ENCODE measurements around the gene TCF3.

The TCF3 gene

GRCh38 chr19:1654178-1654792 lies 1.9 kb upstream of the TCF3 start:
- no peak for TF ChIP-seq JUND (IDR thresholded peaks at IDR 0.05; ENCODE audit: low read depth)
- in situ Hi-C loops (cut with HindIII; ENCODE audit: low pct_unique_long_range_greater_than_20kb, low sequenced_read_pairs): no loop called here
- no peak for DNase-seq (ENCODE audit: low read depth in 1 of 2, low spot score in 1 of 2)

GRCh38 chr19:1653300-1653628 lies 849 bp upstream of the TCF3 start:
- in situ Hi-C loops (cut with HindIII; ENCODE audit: low pct_unique_long_range_greater_than_20kb, low sequenced_read_pairs): no loop called here
- no peak for DNase-seq (ENCODE audit: low read depth in 1 of 2, low spot score in 1 of 2)
- TF ChIP-seq JUND (IDR thresholded peaks at IDR 0.05; ENCODE audit: low read depth): no peak

GRCh38 chr19:1651568-1652291 lies 685 bp downstream of the TCF3 start:
- no peak for TF ChIP-seq JUND (IDR thresholded peaks at IDR 0.05; ENCODE audit: low read depth)
- in situ Hi-C loops (cut with HindIII; ENCODE audit: low pct_unique_long_range_greater_than_20kb, low sequenced_read_pairs): no loop called here
- DNase-seq (ENCODE audit: low read depth in 1 of 2, low spot score in 1 of 2): peak; percentile 43 to 53

DNA sequence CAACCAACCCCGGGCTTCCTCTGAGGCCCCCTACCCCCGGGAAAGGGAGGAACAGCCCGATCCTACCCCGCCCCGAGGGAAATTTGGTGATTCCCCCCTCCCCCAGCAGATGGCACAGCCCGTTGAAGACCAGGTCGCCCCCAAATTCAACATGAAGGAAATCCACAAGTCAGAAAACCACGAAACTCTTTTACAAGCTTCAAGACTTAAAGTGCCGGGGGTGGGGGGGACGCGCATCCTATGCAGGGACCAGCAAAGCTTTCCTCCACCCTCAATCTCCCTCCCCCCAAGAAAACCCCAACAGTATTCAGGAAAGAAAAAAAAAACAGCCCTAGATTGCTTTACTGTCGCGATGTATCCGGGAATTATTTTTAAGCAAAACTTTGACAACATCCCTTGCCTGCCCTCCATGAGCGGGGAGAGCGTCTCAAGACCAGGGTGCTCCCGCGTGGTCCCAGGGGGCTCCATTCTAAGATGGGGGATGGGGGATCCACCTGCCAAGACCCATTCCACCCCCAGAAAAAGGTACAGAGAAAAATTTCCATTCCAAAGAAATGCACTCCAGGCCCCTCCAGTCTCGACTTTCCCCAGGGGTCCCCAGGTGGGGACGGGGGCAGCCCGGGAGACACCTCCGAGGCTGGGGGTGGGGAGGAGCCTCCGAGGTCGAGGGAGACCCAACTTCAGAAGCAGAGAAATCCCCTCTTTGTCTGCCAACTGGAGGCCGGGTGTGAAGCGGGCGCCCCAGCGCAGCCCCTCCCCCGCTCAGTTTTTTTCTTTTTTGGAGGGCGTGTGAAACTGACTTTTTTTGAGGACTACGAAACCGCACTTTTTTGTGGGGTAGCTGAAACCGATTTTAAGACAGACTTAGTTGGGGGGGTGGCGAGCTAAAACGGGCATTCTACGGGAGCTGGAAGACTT lies 1.5 kb downstream of the TCF3 start:
- DNase-seq (ENCODE audit: low read depth in 1 of 2, low spot score in 1 of 2): peak in 1 of 2 experiments; percentile 28
- TF ChIP-seq JUND (IDR thresholded peaks at IDR 0.05; ENCODE audit: low read depth): no peak
- in situ Hi-C loops (cut with HindIII; ENCODE audit: low pct_unique_long_range_greater_than_20kb, low sequenced_read_pairs): no loop called here

DNA sequence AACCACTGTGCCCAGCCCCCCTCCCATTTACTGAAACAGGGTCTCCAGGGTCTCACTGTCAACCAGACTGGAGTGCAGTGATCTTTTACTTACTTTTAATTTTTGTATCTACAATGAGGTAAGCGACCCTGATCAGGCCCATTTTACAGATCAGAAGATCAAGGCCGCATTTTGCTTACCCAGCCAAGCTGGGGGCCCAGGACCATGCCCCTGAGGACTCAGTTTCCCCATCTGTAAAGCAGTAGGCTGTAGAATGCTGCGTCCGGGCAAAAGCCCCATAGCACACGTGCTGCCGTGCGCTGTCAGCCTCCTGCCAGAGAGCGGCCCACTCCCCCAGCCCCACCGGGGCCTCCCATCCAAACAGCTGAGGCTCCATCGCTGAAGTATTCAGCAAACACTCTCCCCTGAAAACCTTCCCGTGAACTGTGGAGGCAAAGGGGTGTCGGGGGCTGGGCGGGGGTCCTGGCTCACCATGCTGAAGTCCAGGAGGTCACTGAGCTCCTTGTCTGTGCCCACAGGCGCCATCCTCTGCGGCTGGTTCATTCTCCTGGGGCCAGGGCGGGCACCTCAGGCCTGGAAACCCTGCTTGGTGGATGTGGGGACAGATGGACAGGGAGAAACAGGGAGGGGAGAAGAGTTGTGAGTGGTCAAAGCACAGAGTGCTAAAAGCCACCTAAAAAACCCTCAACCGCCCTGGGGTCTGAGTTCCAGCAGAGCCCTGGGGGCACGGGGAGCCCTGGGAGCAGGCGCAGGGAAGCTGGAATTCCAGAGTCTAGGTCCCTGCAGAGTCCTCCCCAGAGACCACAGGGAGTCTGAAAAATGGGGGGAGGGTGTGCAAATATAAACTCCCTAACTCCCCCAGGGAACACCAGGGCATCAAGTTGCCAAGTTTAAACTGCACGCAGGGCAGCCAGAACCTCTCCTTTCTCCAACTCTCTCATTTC lies 2.4 kb downstream of the TCF3 start:
- no peak for DNase-seq (ENCODE audit: low read depth in 1 of 2, low spot score in 1 of 2)
- TF ChIP-seq JUND (IDR thresholded peaks at IDR 0.05; ENCODE audit: low read depth): no peak
- in situ Hi-C loops (cut with HindIII; ENCODE audit: low pct_unique_long_range_greater_than_20kb, low sequenced_read_pairs): no loop called here

DNA sequence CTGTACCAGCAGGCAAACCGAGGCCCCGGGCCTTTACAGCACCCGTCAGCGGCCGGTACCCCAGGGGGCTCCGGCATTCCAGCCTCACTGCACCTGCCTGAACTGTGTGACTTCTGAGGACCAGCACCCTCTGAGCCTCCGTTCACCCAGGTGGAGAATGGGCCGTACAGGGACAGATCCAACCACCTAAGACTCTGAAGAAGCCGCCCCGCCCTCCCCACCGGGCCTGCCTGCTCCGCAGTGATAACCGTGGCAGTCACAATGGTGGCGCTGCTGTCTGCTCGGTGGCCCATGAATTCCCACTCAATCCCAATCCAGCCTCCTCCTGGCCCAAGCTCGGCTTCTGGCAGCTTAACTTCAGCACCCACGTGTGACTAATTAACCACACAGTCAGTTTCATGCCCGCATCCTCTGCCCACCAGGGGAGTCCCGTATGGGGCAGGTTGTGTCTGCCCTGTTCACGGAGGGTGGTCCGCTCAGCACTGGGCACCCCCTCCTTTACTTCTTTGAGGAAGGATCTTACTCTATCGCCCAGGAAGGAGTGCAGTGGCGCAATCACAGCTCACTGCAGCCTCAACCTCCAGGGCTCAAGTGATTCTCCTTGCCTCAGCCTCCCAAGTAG lies 3.4 kb downstream of the TCF3 start:
- in situ Hi-C loops (cut with HindIII; ENCODE audit: low pct_unique_long_range_greater_than_20kb, low sequenced_read_pairs): no loop called here
- no peak for DNase-seq (ENCODE audit: low read depth in 1 of 2, low spot score in 1 of 2)
- no peak for TF ChIP-seq JUND (IDR thresholded peaks at IDR 0.05; ENCODE audit: low read depth)

GRCh38 chr19:1648459-1648849 lies 4.0 kb downstream of the TCF3 start:
- DNase-seq (ENCODE audit: low read depth in 1 of 2, low spot score in 1 of 2): no peak
- no peak for TF ChIP-seq JUND (IDR thresholded peaks at IDR 0.05; ENCODE audit: low read depth)
- in situ Hi-C loops (cut with HindIII; ENCODE audit: low pct_unique_long_range_greater_than_20kb, low sequenced_read_pairs): no loop called here

- no peak for DNase-seq (ENCODE audit: low read depth in 1 of 2, low spot score in 1 of 2)
- TF ChIP-seq JUND (IDR thresholded peaks at IDR 0.05; ENCODE audit: low read depth): no peak
- in situ Hi-C loops (cut with HindIII; ENCODE audit: low pct_unique_long_range_greater_than_20kb, low sequenced_read_pairs): no loop called here
Measured at GRCh38 chr19:1647501-1648458, 4.6 kb downstream of the TCF3 start.

GRCh38 chr19:1646659-1647453 lies 5.6 kb downstream of the TCF3 start:
- DNase-seq (ENCODE audit: low read depth in 1 of 2, low spot score in 1 of 2): no peak
- in situ Hi-C loops (cut with HindIII; ENCODE audit: low pct_unique_long_range_greater_than_20kb, low sequenced_read_pairs): no loop called here
- TF ChIP-seq JUND (IDR thresholded peaks at IDR 0.05; ENCODE audit: low read depth): no peak

DNA sequence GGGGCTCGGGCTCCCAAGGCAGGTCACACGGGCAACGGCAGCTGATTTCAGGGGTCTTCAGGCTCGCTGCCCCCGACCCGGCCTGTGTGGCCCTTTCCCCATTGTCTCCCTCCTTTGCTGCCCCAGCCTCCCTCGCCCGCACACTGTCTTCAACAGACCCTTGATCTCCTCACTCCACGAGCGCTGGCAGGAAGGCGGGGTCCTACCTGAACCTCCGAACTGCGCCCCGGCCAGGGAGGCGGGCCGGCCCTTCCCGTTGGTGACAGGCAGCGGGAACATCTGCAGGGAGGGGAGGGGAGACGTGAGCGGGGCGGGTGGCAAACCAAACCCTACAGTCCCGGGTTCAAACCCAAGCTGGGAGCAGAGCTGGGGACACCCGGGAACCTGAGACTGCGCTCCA lies 6.3 kb downstream of the TCF3 start:
- in situ Hi-C loops (cut with HindIII; ENCODE audit: low pct_unique_long_range_greater_than_20kb, low sequenced_read_pairs): no loop called here
- DNase-seq (ENCODE audit: low read depth in 1 of 2, low spot score in 1 of 2): no peak
- TF ChIP-seq JUND (IDR thresholded peaks at IDR 0.05; ENCODE audit: low read depth): no peak

Data from T47D (cell line).